ENCODE results near the gene DPP8.

DNA sequence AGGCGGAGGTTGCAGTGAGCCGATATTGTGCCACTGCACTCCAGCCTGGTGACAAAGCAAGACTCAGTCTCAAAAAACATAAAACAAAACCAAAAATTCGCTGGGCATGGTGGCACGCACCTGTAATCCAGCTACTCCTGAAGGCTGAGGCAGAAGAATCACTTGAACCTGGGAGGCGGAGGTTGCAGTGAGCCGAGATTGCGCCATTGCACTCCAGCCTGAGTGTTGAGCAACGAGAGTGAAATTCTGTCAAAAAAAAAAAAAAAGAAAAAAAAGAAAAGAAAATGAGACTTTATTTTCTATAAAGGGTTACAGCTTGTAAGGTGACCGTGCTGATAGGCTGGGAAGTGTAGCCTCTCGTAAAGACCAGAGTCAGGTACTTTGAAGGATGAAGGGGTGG, 6.7 kb upstream of the DPP8 start:
- TF ChIP-seq, protein P1, sequence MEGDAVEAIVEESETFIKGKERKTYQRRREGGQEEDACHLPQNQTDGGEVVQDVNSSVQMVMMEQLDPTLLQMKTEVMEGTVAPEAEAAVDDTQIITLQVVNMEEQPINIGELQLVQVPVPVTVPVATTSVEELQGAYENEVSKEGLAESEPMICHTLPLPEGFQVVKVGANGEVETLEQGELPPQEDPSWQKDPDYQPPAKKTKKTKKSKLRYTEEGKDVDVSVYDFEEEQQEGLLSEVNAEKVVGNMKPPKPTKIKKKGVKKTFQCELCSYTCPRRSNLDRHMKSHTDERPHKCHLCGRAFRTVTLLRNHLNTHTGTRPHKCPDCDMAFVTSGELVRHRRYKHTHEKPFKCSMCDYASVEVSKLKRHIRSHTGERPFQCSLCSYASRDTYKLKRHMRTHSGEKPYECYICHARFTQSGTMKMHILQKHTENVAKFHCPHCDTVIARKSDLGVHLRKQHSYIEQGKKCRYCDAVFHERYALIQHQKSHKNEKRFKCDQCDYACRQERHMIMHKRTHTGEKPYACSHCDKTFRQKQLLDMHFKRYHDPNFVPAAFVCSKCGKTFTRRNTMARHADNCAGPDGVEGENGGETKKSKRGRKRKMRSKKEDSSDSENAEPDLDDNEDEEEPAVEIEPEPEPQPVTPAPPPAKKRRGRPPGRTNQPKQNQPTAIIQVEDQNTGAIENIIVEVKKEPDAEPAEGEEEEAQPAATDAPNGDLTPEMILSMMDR (IDR thresholded peaks at IDR 0.05) = no peak
- TF ChIP-seq EZH2 (IDR thresholded peaks at IDR 0.05; ENCODE audit: borderline replicate concordance, insufficient read depth, low read depth, low read length, poor library complexity, severe bottlenecking) = no peak

Measured in B cell (primary cell).